HCT116 (cell line): ENCODE data around the gene ZBTB26. TPM values are rescaled to one million over a fixed set of nuclear protein-coding genes. Genes with fewer than 3 reads are reported as not detected.

Experiments
- ATAC-seq: fragments of 200-7000 bp; cut with Tn5 transposase; 2 replicates; pipeline ENCODE4 v1.9.1; 2020; ENCODE audit warnings: mild to moderate bottlenecking, moderate library complexity
- BruUV-seq: library from RNA; stranded (reverse); fragments of 400-500 nt; replicated peaks from 2 replicates; lab custom pipeline; 2021; lab: Mats Ljungman, UMichigan
- CTCF ChIA-PET: fragments of 300-600 bp; sonication (Branson Sonifier 250); formaldehyde crosslinking; loops from one replicate; lab custom pipeline; 2021; ENCODE audit warnings: antibody characterized with exemption; lab: Charles Lee
- POLR2A ChIA-PET: fragments of 300-600, 350-600 bp; sonication (Branson Sonifier 250); formaldehyde crosslinking; loops from one replicate; lab custom pipeline; 2021; ENCODE audit warnings: antibody characterized with exemption; lab: Charles Lee
- RAD21 ChIA-PET, 2 experiments: fragments of 300-600 bp; sonication (Branson Sonifier 250); formaldehyde crosslinking; loops; one replicate each; lab custom pipeline; 2023; ENCODE audit warnings: low total read pairs in 2 of 2; ENCODE audit not compliant: uncharacterized antibody in 2 of 2, unreplicated experiment in 2 of 2, low non-redundant PET in 1 of 2; lab: Charles Lee
- DNase-seq: peaks from one replicate; pipeline ENCODE4 v3.0.0-alpha.2; 2010; ENCODE audit warnings: low read depth, low spot score
- H2AFZ ChIP-seq: fragments of 200-600 bp; shearing (Covaris generic), sonication (generic); 2 replicates; pipeline ENCODE4 v1.6.1; 2017; ENCODE audit warnings: low read depth, mixed run types, mixed read lengths, antibody characterized with exemption, low read length; ENCODE audit not compliant: poor library complexity, severe bottlenecking
- H3K27ac ChIP-seq: 2 replicates; pipeline ENCODE4 v1.5.1; 2012; ENCODE audit warnings: low read depth, low read length
- H3K27me3 ChIP-seq: fragments of 200-600 bp; sonication (generic); 2 replicates; pipeline ENCODE4 v1.6.1; 2016; ENCODE audit warnings: mixed run types, low read length, mixed read lengths; ENCODE audit not compliant: insufficient read depth
- H3K36me3 ChIP-seq, 2 experiments: fragments of 200-500 bp in 1 of 2; fragments of 200-600 bp in 1 of 2; sonication (Bioruptor generic) in 1 of 2; sonication (generic) in 1 of 2; 2 replicates each; pipeline versions ENCODE4 v1.5.1 to v1.6.1; 2014 to 2016; ENCODE audit warnings: low read length in 2 of 2, inconsistent platforms in 1 of 2, mixed read lengths in 1 of 2, mixed run types in 1 of 2; ENCODE audit not compliant: insufficient read depth in 2 of 2, control insufficient read depth in 1 of 2
- H3K4me1 ChIP-seq, 2 experiments: fragments of 200-600 bp in 1 of 2; sonication (generic) in 1 of 2; 2 replicates each; pipeline versions ENCODE4 v1.5.1 to v1.6.1; 2012 to 2017; ENCODE audit warnings: low read length in 2 of 2, inconsistent platforms in 1 of 2, mild to moderate bottlenecking in 1 of 2, mixed read lengths in 1 of 2, mixed run types in 1 of 2, moderate library complexity in 1 of 2; ENCODE audit not compliant: insufficient read depth in 2 of 2, control insufficient read depth in 1 of 2
- H3K4me2 ChIP-seq: fragments of 200-600 bp; sonication (generic); 2 replicates; pipeline ENCODE4 v1.6.1; 2017; ENCODE audit warnings: mixed run types, low read length, mixed read lengths
- H3K4me3 ChIP-seq, 2 experiments: fragments of 200-600 bp in 1 of 2; sonication (generic) in 1 of 2; replicated peaks in 1 of 2; 2 replicates each; pipeline ENCODE4 v1.5.1; 2011 to 2016; ENCODE audit warnings: low read length in 2 of 2, control low read depth in 1 of 2, low read depth in 1 of 2, mild to moderate bottlenecking in 1 of 2, mixed read lengths in 1 of 2, mixed run types in 1 of 2
- H3K79me2 ChIP-seq: fragments of 200-600 bp; sonication (generic); 2 replicates; pipeline ENCODE4 v1.6.1; 2017; ENCODE audit warnings: mild to moderate bottlenecking, mixed run types, low read length, moderate library complexity, mixed read lengths; ENCODE audit not compliant: insufficient read depth
- H3K9ac ChIP-seq: fragments of 200-600 bp; sonication (generic); 2 replicates; pipeline ENCODE4 v1.6.1; 2016; ENCODE audit warnings: low read length, mixed read lengths
- H3K9me2 ChIP-seq: fragments of 200-600 bp; sonication (generic), shearing (Covaris generic); 2 replicates; pipeline ENCODE4 v1.6.1; 2017; ENCODE audit warnings: mixed run types, mild to moderate bottlenecking, moderate library complexity; ENCODE audit not compliant: insufficient read depth
- H3K9me3 ChIP-seq, 2 experiments: fragments of 200-500 bp in 1 of 2; fragments of 200-600 bp in 1 of 2; sonication (Bioruptor generic) in 1 of 2; sonication (generic) in 1 of 2; 2 replicates each; pipeline ENCODE4 v1.6.1; 2014 to 2017; ENCODE audit warnings: low read length in 2 of 2, mixed read lengths in 2 of 2, inconsistent platforms in 1 of 2, low read depth in 1 of 2, mild to moderate bottlenecking in 1 of 2, mixed run types in 1 of 2, moderate library complexity in 1 of 2; ENCODE audit not compliant: control insufficient read depth in 1 of 2, insufficient read depth in 1 of 2
- H4K20me1 ChIP-seq: fragments of 200-600 bp; sonication (generic), shearing (Covaris generic); 2 replicates; pipeline ENCODE4 v1.6.1; 2017; ENCODE audit warnings: mixed run types, mild to moderate bottlenecking, moderate library complexity; ENCODE audit not compliant: insufficient read depth
- CBX3 ChIP-seq: IDR thresholded peaks from 2 replicates; pipeline ENCODE4 v1.6.1; 2012; ENCODE audit warnings: low read depth
- EGR1 ChIP-seq: IDR thresholded peaks from 2 replicates; pipeline ENCODE4 v1.6.1; 2012; ENCODE audit warnings: low read depth
- EZH2 ChIP-seq: fragments of 200-600 bp; sonication (generic); IDR thresholded peaks from 2 replicates; pipeline ENCODE4 v1.6.1; 2017; ENCODE audit warnings: antibody characterized with exemption, mixed run types
- MAX ChIP-seq: IDR thresholded peaks from 2 replicates; pipeline ENCODE4 v1.6.1; 2012
- POLR2A ChIP-seq: IDR thresholded peaks from 2 replicates; pipeline ENCODE4 v1.7.0; 2011; ENCODE audit warnings: borderline replicate concordance; ENCODE audit not compliant: insufficient read depth, insufficient read length; ENCODE audit errors: extremely low read depth
- POLR2AphosphoS5 ChIP-seq: IDR thresholded peaks from 2 replicates; pipeline ENCODE4 v1.6.1; 2011; ENCODE audit warnings: mild to moderate bottlenecking, low read depth, low read length, moderate library complexity
- RAD21 ChIP-seq: IDR thresholded peaks from 2 replicates; pipeline ENCODE4 v1.6.1; 2012; ENCODE audit warnings: low read depth, mild to moderate bottlenecking
- SIN3A ChIP-seq: IDR thresholded peaks from 2 replicates; pipeline ENCODE4 v1.6.1; 2012; ENCODE audit warnings: low read depth
- YY1 ChIP-seq: IDR thresholded peaks from 2 replicates; pipeline ENCODE4 v1.6.1; 2011; ENCODE audit warnings: low read length, low read depth, moderate library complexity, mild to moderate bottlenecking; ENCODE audit not compliant: insufficient replicate concordance; ENCODE audit errors: extremely low read depth
- ZNF274 ChIP-seq: fragments of 200-500 bp; sonication (Bioruptor generic); IDR thresholded peaks from 2 replicates; pipeline ENCODE4 v1.6.1; 2014; ENCODE audit warnings: mild to moderate bottlenecking, low read depth, low read length, inconsistent platforms
- intact Hi-C: fragments of 100-400 bp; cut with micrococcal nuclease; formaldehyde crosslinking; loops from 2 replicates; pipeline ENCODE4 v1.10.0; 2022
- total RNA-seq: library from RNA; stranded (reverse); gene quantifications from one replicate; pipeline ENCODE4 v1.2.1, GENCODE V29; 2021; ENCODE audit not compliant: unreplicated experiment
- TF ChIP-seq, protein P1 (sequence below): IDR thresholded peaks from 2 replicates; pipeline ENCODE4 v1.6.1; 2011; ENCODE audit warnings: mild to moderate bottlenecking, low read length, moderate library complexity; ENCODE audit not compliant: insufficient replicate concordance; ENCODE audit errors: extremely low read depth
- TF ChIP-seq, protein P2 (sequence below): IDR thresholded peaks from 2 replicates; pipeline ENCODE4 v1.6.1; 2012
- TF ChIP-seq, protein P3 (sequence below), 3 experiments: fragments of 200-600 bp in 1 of 3; sonication (generic) in 1 of 3; IDR thresholded peaks in 2 of 3; conservative IDR thresholded peaks in 1 of 3; 2 replicates each; pipeline ENCODE4 v1.5.1; 2012 to 2017; ENCODE audit warnings: low read depth in 2 of 3, low read length in 2 of 3, antibody characterized with exemption in 1 of 3, borderline replicate concordance in 1 of 3, control low read depth in 1 of 3, mild to moderate bottlenecking in 1 of 3, mixed read lengths in 1 of 3, mixed run types in 1 of 3, moderate library complexity in 1 of 3; ENCODE audit not compliant: insufficient read depth in 1 of 3

ZBTB26 gene
- total RNA-seq, 1 experiment from 2014 or later: 5.5 TPM

DNA sequence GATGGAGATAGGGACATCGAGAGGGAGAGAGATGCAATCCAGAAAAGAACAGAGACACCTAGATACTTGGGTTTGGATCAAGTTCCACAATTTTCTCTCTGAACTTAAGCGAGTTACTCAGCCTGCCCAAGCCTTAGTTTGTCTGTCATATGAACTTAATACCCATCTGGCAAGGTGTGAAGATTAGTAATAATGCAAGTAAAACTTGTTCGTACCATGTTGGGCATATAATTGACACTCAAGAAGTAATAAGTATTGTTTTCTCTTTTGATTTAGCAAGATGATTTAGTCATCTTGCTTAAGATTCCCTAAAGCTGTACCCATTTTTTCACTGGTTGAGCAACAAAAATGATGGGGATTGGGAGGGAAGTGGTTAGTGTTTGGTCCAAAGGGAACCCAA, 17.0 kb upstream of the ZBTB26 start (continued):
- TF ChIP-seq, protein P1, sequence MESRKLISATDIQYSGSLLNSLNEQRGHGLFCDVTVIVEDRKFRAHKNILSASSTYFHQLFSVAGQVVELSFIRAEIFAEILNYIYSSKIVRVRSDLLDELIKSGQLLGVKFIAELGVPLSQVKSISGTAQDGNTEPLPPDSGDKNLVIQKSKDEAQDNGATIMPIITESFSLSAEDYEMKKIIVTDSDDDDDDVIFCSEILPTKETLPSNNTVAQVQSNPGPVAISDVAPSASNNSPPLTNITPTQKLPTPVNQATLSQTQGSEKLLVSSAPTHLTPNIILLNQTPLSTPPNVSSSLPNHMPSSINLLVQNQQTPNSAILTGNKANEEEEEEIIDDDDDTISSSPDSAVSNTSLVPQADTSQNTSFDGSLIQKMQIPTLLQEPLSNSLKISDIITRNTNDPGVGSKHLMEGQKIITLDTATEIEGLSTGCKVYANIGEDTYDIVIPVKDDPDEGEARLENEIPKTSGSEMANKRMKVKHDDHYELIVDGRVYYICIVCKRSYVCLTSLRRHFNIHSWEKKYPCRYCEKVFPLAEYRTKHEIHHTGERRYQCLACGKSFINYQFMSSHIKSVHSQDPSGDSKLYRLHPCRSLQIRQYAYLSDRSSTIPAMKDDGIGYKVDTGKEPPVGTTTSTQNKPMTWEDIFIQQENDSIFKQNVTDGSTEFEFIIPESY: no peak
- no peak for TF ChIP-seq YY1

DNA sequence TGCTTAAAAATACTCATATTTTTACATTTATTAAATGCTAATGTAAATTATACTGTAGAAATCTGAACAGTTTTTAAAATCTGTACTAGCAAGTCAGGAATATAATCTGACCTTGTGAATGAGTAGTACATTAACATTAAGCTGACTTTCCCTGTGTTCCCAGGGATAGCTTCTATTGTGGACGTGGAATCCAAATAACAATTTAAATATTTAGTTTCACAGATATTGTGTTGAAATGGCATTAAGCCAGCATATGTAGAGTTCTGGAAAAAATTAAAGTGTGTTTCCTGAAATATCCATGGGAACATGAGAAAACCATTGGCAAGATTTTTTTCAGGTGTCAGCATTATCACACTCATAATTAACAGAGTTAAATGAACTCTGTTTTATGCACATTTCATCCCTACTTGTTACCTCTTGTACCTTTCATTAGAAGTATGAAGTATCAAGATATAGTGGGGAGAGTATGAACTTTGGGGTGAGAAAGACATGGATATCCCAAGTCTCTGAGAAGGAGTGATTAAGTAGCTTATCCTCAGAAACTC, 15.2 kb upstream of the ZBTB26 start:
- H3K9me2 ChIP-seq: no peaks in the 10 kb centered on the region
- no peak overlapping the region for H3K4me2 ChIP-seq
- POLR2A ChIA-PET: no interaction called here
- H3K9me3 ChIP-seq: no peaks in the 10 kb centered on the region
- ATAC-seq (no peak), DNase-seq (no peak)
- peaks cover 5% of the 10 kb centered on the region; the same call in 1 of the 2 replicates for H4K20me1 ChIP-seq
- peaks cover 97% of the 10 kb centered on the region for H3K79me2 ChIP-seq
- CTCF ChIA-PET: no interaction called here
- no peak overlapping the region for H3K27ac ChIP-seq
- RAD21 ChIA-PET: no interaction called here
- H3K4me3 ChIP-seq: no peak overlapping the region
- no peaks in the 10 kb centered on the region for H3K27me3 ChIP-seq
- H3K4me1 ChIP-seq: peaks cover 7 to 12% of the 10 kb centered on the region in 2 experiments; a peak in 3 of 4 replicates
- H2AFZ ChIP-seq: no peak overlapping the region
- TF ChIP-seq, protein P2, sequence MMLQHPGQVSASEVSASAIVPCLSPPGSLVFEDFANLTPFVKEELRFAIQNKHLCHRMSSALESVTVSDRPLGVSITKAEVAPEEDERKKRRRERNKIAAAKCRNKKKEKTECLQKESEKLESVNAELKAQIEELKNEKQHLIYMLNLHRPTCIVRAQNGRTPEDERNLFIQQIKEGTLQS: no peak
- TF ChIP-seq, protein P3, sequence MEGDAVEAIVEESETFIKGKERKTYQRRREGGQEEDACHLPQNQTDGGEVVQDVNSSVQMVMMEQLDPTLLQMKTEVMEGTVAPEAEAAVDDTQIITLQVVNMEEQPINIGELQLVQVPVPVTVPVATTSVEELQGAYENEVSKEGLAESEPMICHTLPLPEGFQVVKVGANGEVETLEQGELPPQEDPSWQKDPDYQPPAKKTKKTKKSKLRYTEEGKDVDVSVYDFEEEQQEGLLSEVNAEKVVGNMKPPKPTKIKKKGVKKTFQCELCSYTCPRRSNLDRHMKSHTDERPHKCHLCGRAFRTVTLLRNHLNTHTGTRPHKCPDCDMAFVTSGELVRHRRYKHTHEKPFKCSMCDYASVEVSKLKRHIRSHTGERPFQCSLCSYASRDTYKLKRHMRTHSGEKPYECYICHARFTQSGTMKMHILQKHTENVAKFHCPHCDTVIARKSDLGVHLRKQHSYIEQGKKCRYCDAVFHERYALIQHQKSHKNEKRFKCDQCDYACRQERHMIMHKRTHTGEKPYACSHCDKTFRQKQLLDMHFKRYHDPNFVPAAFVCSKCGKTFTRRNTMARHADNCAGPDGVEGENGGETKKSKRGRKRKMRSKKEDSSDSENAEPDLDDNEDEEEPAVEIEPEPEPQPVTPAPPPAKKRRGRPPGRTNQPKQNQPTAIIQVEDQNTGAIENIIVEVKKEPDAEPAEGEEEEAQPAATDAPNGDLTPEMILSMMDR (IDR thresholded peaks at IDR 0.05 in 2 of 3, conservative IDR thresholded peaks at IDR 0.05 in 1 of 3; ENCODE audit: borderline replicate concordance in 1 of 3, insufficient read depth in 1 of 3, low read depth in 2 of 3, low read length in 2 of 3): no peak
- TF ChIP-seq, protein P1: no peak
- TF ChIP-seq SIN3A (no peak), MAX (no peak), EGR1 (no peak), POLR2AphosphoS5 (no peak), POLR2A (no peak), EZH2 (no peak), CBX3 (no peak), RAD21 (no peak), ZNF274 (no peak)
- intact Hi-C loops: no loop called here
- no TSS peak for BruUV-seq
- H3K36me3 ChIP-seq: no peaks in the 10 kb centered on the region
- H3K9ac ChIP-seq: no peak overlapping the region
